SK-N-MC (cell line): ENCODE results near the gene LAIR1.
"Not testable (repeated sequence)": the region's sequence is repeated elsewhere in the genome, so short reads cannot be mapped to it uniquely, and the experiment has no call there.

Source experiments
- DNase-seq: peaks from one replicate; pipeline ENCODE4 v3.0.0-alpha.2; 2011; ENCODE audit warnings: low read depth, low spot score
- H3K27ac ChIP-seq: fragments of 200-600 bp; sonication (generic); 2 replicates; pipeline ENCODE4 v1.5.1; 2016; ENCODE audit warnings: mixed run types
- H3K36me3 ChIP-seq: fragments of 200-600 bp; sonication (generic); 2 replicates; pipeline ENCODE4 v1.6.1; 2017; ENCODE audit warnings: antibody characterized with exemption, low read length, mixed read lengths; ENCODE audit not compliant: insufficient read depth
- H3K4me3 ChIP-seq: fragments of 200-600 bp; sonication (generic); 2 replicates; pipeline ENCODE4 v1.5.1; 2016
- H3K9ac ChIP-seq: fragments of 200-600 bp; sonication (generic); 2 replicates; pipeline ENCODE4 v1.8.0; 2017; ENCODE audit warnings: mixed run types, mixed read lengths; ENCODE audit not compliant: insufficient read length
- H3K9me3 ChIP-seq: fragments of 200-600 bp; sonication (generic); 2 replicates; pipeline ENCODE4 v1.6.1; 2017; ENCODE audit warnings: low read depth, mild to moderate bottlenecking, antibody characterized with exemption, low read length, moderate library complexity, mixed read lengths
- EZH2 ChIP-seq: fragments of 200-600 bp; sonication (generic); IDR thresholded peaks from one replicate; pipeline ENCODE4 v1.6.1; 2017; ENCODE audit warnings: antibody characterized with exemption
- FOXP2 ChIP-seq: optimal IDR thresholded peaks from 2 replicates; pipeline ENCODE3; 2011; ENCODE audit warnings: mild to moderate bottlenecking, moderate library complexity; ENCODE audit not compliant: insufficient read depth; ENCODE audit errors: extremely low read length, control extremely low read depth
- POLR2AphosphoS5 ChIP-seq: IDR thresholded peaks from 2 replicates; pipeline ENCODE4 v1.6.1; 2012; ENCODE audit warnings: mild to moderate bottlenecking, low read depth, low read length, borderline replicate concordance

The LAIR1 gene

GRCh38 chr19:54337858-54338230, 26.9 kb downstream of the LAIR1 start:
- Histone ChIP-seq H3K9me3 (no peaks in the 10 kb centered on the region), H3K9ac (no peak overlapping the region), H3K4me3 (no peak overlapping the region), H3K27ac (no peak overlapping the region), H3K36me3 (no peaks in the 10 kb centered on the region)
- DNase-seq = no peak
- TF ChIP-seq EZH2 (no peak), POLR2AphosphoS5 (no peak), FOXP2 (no peak)

- no peak overlapping the region for H3K4me3 ChIP-seq
- no peak for DNase-seq
- H3K9ac ChIP-seq = no peak overlapping the region
- H3K36me3 ChIP-seq = no peaks in the 10 kb centered on the region
- H3K27ac ChIP-seq = no peak overlapping the region
- TF ChIP-seq POLR2AphosphoS5 = no peak
- H3K9me3 ChIP-seq = no peaks in the 10 kb centered on the region
Observed at GRCh38 chr19:54336893-54337857, 27.6 kb downstream of the LAIR1 start.

GRCh38 chr19:54335979-54336892, 28.5 kb downstream of the LAIR1 start:
- TF ChIP-seq FOXP2 (no peak), POLR2AphosphoS5 (no peak), EZH2 (no peak)
- Histone ChIP-seq H3K4me3 (no peak overlapping the region), H3K9me3 (no peaks in the 10 kb centered on the region), H3K27ac (no peak overlapping the region), H3K9ac (no peak overlapping the region), H3K36me3 (no peaks in the 10 kb centered on the region)
- DNase-seq = no peak

GRCh38 chr19:54335164-54335563, 29.6 kb downstream of the LAIR1 start:
- Histone ChIP-seq H3K9ac (no peak overlapping the region), H3K27ac (no peak overlapping the region), H3K9me3 (no peaks in the 10 kb centered on the region), H3K36me3 (no peaks in the 10 kb centered on the region), H3K4me3 (no peak overlapping the region)
- DNase-seq = no peak
- TF ChIP-seq POLR2AphosphoS5 (no peak), FOXP2 (no peak), EZH2 (no peak)

GRCh38 chr19:54333586-54334298, 31.0 kb downstream of the LAIR1 start:
- no peaks in the 10 kb centered on the region for H3K9me3 ChIP-seq
- no peak overlapping the region for H3K27ac ChIP-seq
- no peak for DNase-seq
- H3K4me3 ChIP-seq = no peak overlapping the region
- H3K36me3 ChIP-seq = no peaks in the 10 kb centered on the region
- no peak overlapping the region for H3K9ac ChIP-seq
- TF ChIP-seq EZH2 (no peak), POLR2AphosphoS5 (no peak), FOXP2 (no peak)

GRCh38 chr19:54332149-54332548, 32.6 kb downstream of the LAIR1 start:
- DNase-seq = no peak

GRCh38 chr19:54331626-54332025, 33.1 kb downstream of the LAIR1 start:
- Histone ChIP-seq H3K9me3 (no peaks in the 10 kb centered on the region), H3K4me3 (no peak overlapping the region), H3K27ac (no peak overlapping the region), H3K36me3 (no peaks in the 10 kb centered on the region), H3K9ac (no peak overlapping the region)
- no peak for DNase-seq
- TF ChIP-seq EZH2 (no peak), POLR2AphosphoS5 (no peak), FOXP2 (no peak)

More at GRCh38 chr19:54332149-54332548, 32.6 kb downstream of the LAIR1 start:
- no peak overlapping the region for H3K27ac ChIP-seq
- H3K4me3 ChIP-seq = no peak overlapping the region
- no peak overlapping the region for H3K9ac ChIP-seq
- no peaks in the 10 kb centered on the region for H3K9me3 ChIP-seq
- H3K36me3 ChIP-seq = no peaks in the 10 kb centered on the region
- TF ChIP-seq POLR2AphosphoS5 (no peak), FOXP2 (no peak), EZH2 (no peak)

- Histone ChIP-seq H3K36me3 (no peaks in the 10 kb centered on the region), H3K9me3 (no peaks in the 10 kb centered on the region), H3K4me3 (no peak overlapping the region), H3K27ac (no peak overlapping the region), H3K9ac (no peak overlapping the region)
- no peak for DNase-seq
- no peak for TF ChIP-seq POLR2AphosphoS5
- no peak for TF ChIP-seq FOXP2
- TF ChIP-seq EZH2 = no peak
Observed at GRCh38 chr19:54329476-54330165, 35.1 kb downstream of the LAIR1 start.

GRCh38 chr19:54328781-54329180, 36.0 kb downstream of the LAIR1 start:
- DNase-seq = not testable (repeated sequence)

More at GRCh38 chr19:54328781-54329180, 36.0 kb downstream of the LAIR1 start:
- H3K9ac ChIP-seq, H3K27ac ChIP-seq, H3K4me3 ChIP-seq, H3K36me3 ChIP-seq, H3K9me3 ChIP-seq: not testable (repeated sequence)
